GM18520 (cell line): Measurements from ENCODE around the gene SLC1A3.

Source experiments
- ATAC-seq: cut with Tn5 transposase; IDR thresholded peaks from one replicate; pipeline ENCODE4 v1.9.1; 2021; ENCODE audit not compliant: unreplicated experiment

SLC1A3 gene

DNA sequence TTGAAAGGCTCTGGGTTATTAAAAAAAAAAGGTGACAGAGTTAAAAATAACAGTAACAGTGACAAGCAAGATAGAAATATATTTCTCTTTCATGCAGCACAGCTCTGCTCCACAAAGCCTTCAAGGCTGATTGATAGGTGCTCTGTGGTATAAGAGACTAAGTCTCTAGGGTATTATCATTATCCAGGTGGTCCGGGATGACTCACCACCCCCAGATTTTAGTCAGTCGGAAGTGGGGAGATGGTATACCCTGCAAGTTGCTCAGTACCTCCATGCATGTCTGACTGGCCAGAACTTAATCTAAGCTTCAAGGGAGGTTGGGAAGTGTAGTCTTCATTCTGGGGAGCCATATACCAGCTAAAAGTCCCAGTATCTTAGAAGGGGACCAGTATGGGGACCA, 76.1 kb downstream of the SLC1A3 start:
- ATAC-seq, result no peak

- no peak for ATAC-seq
These were observed 77.5 kb downstream of the SLC1A3 start for GRCh38 chr5:36683821-36684434.

- no peak for ATAC-seq
These were observed 79.4 kb downstream of the SLC1A3 start for GRCh38 chr5:36685631-36686288.

- no peak for ATAC-seq
These were observed 80.5 kb downstream of the SLC1A3 start for GRCh38 chr5:36686881-36687280.

GRCh38 chr5:36688722-36689121, 82.3 kb downstream of the SLC1A3 start:
- ATAC-seq, result no peak

- no peak for ATAC-seq
These were observed 82.8 kb downstream of the SLC1A3 start for GRCh38 chr5:36689225-36689624.

- ATAC-seq, result peak; percentile 60
These were observed 83.9 kb downstream of the SLC1A3 start for GRCh38 chr5:36690041-36690961.

GRCh38 chr5:36691226-36691625, 84.8 kb downstream of the SLC1A3 start:
- ATAC-seq, result no peak

GRCh38 chr5:36691696-36692371, 85.4 kb downstream of the SLC1A3 start:
- no peak for ATAC-seq

DNA sequence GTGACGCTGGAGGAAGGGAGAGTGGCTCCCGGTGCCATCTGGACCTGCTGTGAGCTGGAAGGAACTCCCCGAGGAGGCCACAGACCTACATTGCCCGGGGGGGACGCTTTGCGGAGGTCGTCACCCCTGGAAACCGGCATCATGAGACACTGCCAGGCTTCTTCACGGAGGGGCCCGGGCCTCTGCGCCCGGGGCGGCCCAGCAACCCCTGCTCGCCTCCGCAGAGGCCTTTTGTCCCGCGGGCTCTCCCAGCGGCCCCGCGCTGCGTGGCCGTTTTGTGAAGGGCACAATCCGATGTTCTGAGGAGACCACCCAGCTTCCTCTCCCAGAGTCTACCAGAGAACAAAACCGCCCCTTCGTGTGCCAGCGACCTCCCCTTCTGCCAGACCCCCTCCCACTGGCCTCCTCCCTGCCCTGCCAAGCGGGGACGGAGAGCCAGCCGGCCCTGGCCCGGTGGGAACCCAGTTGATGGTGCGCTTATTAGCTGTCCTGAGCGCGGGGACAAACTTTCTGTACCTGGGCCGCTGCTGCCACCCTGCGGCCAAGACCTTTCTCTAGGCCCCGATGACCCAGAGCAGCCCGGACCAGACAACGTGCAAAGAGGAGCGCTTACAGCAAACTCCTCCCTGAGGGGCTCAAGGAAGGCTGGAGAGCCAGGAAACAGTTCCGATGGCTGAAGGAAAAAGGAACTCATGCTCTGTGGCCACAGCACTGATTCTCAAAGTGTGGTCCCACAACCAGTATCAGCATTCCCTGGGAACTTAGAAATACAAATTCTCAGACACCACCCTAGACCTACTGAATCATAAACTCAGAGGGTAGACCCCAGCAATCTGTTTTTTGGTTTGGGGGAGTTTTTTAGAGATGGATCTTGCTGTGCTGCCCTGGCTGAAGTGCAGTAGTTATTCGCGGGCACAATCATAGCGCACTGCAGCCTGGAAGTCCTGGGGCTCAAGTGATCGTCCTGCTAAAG, 86.7 kb downstream of the SLC1A3 start:
- ATAC-seq, result peak; percentile 64

- ATAC-seq, result no peak
These were observed 87.9 kb downstream of the SLC1A3 start for GRCh38 chr5:36694351-36694750.

GRCh38 chr5:36696059-36696673, 89.8 kb downstream of the SLC1A3 start:
- ATAC-seq, result no peak

GRCh38 chr5:36698031-36698430, 91.6 kb downstream of the SLC1A3 start:
- no peak for ATAC-seq

DNA sequence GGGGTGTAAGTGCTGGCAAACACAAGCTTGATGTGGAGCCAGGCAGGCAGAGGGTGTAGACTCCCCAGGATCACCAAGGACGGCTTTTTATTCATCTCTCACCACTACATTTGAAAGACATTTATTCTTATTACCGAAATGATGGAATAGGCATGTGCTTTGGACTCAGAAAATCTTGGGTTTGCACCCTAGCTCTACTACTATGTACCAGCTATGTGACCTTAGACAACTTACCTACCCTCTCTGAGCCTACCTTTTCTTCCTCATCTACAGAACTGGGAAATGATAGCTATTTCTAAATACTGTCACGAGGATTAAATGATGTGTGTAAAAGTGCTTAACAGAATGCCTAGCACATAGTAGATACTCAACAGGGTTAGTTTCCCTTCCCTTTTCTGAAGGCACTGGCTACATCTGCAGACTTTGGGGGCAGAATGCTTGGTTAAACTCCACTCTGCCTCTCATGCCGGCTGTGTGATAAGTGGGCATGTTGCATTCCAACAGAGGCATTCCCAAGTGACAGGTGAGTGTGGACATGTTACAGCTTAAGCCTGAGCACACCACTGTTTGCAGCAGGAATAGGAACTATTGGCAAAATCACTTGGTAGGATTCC, 94.8 kb downstream of the SLC1A3 start:
- peak; percentile 94 for ATAC-seq

DNA sequence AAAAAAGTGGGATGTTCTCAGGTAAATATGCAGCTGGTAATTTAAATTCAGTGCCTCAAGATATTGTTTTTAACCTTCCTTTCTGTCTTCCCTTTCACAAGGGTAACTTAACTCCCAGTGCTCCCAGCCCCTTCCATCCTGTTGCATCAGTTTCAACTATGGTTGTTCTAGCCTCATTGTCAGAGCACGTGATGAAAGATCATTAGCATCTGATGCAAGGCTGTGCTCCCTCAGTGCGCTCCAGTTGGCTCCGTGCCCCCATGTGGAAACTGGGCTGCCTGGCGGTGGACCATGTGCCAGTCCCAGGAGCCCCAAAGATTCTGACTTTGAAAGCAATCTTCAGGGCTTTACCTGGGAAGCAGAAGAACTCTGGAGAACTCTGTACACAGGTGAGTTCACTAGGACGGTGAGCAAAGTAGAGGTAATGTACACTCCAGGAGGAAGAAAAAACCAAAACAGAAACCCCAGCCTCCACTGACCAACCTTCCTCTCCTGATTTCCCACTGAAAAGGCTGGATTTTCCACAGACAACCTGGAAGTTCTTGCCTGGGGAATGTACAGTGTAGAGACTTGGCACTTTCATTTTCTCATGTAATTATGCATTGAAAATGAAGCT, 96.9 kb downstream of the SLC1A3 start:
- no peak for ATAC-seq

DNA sequence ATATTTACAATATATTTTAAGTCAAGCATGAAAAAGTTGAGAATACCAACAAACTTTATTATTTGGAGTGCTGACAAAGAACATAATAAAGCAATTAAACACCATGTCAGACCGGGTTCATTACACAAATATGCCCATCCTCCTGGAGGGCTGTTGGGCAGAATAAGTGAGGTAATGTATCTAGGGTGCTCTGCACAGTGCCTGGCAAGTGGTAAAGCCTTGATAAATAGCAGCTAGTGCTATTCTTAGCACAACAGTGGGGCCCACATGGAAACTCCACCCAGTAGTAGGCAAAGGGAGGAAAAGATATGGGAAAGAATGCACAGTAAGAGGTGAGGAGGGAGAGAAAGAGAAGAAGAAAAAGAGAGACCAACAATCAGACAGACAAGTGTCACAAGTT, 97.7 kb downstream of the SLC1A3 start:
- no peak for ATAC-seq

DNA sequence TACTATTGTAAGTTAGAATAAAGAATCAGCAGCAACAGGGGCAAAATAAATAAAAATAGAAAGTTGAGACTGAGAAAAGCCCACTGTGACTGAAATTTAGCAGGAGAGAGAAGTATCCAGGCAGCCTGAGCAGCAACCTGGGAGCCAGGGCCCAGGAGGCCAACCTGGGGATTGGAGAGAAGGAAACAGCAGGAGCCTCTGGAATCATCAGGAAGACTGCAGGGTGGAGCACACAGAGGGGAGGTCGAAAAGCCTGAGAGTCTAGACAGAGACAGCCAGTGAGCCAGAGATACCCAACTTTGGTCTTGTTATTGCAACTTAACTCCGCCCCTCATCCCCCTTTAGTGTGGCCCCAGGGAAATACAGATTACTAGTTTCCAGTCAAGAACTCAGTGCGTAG, 98.6 kb downstream of the SLC1A3 start:
- ATAC-seq, result no peak

- ATAC-seq, result no peak
These were observed 100.3 kb downstream of the SLC1A3 start for GRCh38 chr5:36706662-36707061.

DNA sequence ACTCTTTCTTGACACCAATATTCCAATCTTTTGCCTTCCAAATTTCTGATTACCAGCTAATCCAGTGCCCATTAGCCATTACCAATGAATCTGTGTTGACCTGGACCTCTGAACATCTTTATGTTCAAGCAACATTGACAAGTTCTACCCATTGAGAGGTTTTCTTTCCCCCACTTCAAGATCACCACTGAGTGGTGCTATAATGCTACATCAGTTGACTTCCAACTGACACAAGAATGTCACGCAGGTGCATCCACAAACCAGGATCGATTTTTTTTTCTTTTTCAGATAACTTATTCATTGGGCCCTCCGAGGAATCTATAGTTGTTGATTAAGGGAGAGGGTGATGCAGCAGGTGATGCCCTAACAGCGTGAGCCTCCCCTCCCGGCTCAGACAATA, 102.6 kb downstream of the SLC1A3 start:
- no peak for ATAC-seq
